GM18519 (cell line): ENCODE results near the gene RFLNA.
"Not testable (repeated sequence)": the region's sequence is repeated elsewhere in the genome, so short reads cannot be mapped to it uniquely, and the experiment has no call there.

ENCODE experiments used
- ATAC-seq: cut with Tn5 transposase; IDR thresholded peaks from one replicate; pipeline ENCODE4 v1.9.1; 2021; ENCODE audit warnings: mild to moderate bottlenecking, moderate library complexity; ENCODE audit not compliant: unreplicated experiment, low FRiP score

The RFLNA gene

GRCh38 chr12:124281309-124281708 is 13.6 kb upstream of the RFLNA start:
- ATAC-seq, result no peak

GRCh38 chr12:124282287-124282686 is 12.6 kb upstream of the RFLNA start:
- ATAC-seq, result no peak

- ATAC-seq, result no peak
These were observed 11.6 kb upstream of the RFLNA start for GRCh38 chr12:124283326-124283725.

- no peak for ATAC-seq
These were observed 10.5 kb upstream of the RFLNA start for GRCh38 chr12:124284368-124284767.

GRCh38 chr12:124286414-124286813 is 8.5 kb upstream of the RFLNA start:
- ATAC-seq, result no peak

- ATAC-seq, result no peak
These were observed 7.9 kb upstream of the RFLNA start for GRCh38 chr12:124286971-124287370.

GRCh38 chr12:124289634-124290600 is 5.0 kb upstream of the RFLNA start:
- no peak for ATAC-seq

- no peak for ATAC-seq
These were observed 2.5 kb upstream of the RFLNA start for GRCh38 chr12:124292385-124292784.

GRCh38 chr12:124293286-124294003 is 1.4 kb upstream of the RFLNA start:
- ATAC-seq, result no peak

- no peak for ATAC-seq
These were observed 652 bp downstream of the RFLNA start for GRCh38 chr12:124295431-124296058.

GRCh38 chr12:124296295-124296915 is 1.5 kb downstream of the RFLNA start:
- ATAC-seq, result no peak

- ATAC-seq, result no peak
These were observed 2.0 kb downstream of the RFLNA start for GRCh38 chr12:124296916-124297351.

- no peak for ATAC-seq
These were observed 2.5 kb downstream of the RFLNA start for GRCh38 chr12:124297389-124297788.

GRCh38 chr12:124297856-124298255 is 3.0 kb downstream of the RFLNA start:
- ATAC-seq, result no peak

GRCh38 chr12:124298685-124299410 is 4.0 kb downstream of the RFLNA start:
- no peak for ATAC-seq

GRCh38 chr12:124299628-124300388 is 4.9 kb downstream of the RFLNA start:
- ATAC-seq, result no peak

GRCh38 chr12:124300657-124301056 is 5.8 kb downstream of the RFLNA start:
- ATAC-seq, result not testable (repeated sequence)

- no peak for ATAC-seq
These were observed 6.3 kb downstream of the RFLNA start for GRCh38 chr12:124301084-124301654.

- no peak for ATAC-seq
These were observed 7.4 kb downstream of the RFLNA start for GRCh38 chr12:124302241-124302806.
